AG09309 (cell line): ENCODE results near the gene CHI3L1.
A peak's percentile ranks its signal among the peaks of the same experiment; 100 is the strongest.

Experiments
- DNase-seq: peaks from one replicate; pipeline ENCODE4 v3.0.0-alpha.2; 2010; ENCODE audit warnings: low read depth
- H3K4me3 ChIP-seq: 2 replicates; pipeline ENCODE4 v1.5.1; 2011; ENCODE audit warnings: mild to moderate bottlenecking, low read depth, low read length, moderate library complexity; ENCODE audit not compliant: control insufficient read depth
- TF ChIP-seq, protein P1 (sequence below): IDR thresholded peaks from 2 replicates; pipeline ENCODE4 v1.5.1; 2011; ENCODE audit warnings: mild to moderate bottlenecking, low read depth, low read length, inconsistent platforms; ENCODE audit not compliant: insufficient read depth, control insufficient read depth; ENCODE audit errors: missing control alignments

CHI3L1 gene

DNA sequence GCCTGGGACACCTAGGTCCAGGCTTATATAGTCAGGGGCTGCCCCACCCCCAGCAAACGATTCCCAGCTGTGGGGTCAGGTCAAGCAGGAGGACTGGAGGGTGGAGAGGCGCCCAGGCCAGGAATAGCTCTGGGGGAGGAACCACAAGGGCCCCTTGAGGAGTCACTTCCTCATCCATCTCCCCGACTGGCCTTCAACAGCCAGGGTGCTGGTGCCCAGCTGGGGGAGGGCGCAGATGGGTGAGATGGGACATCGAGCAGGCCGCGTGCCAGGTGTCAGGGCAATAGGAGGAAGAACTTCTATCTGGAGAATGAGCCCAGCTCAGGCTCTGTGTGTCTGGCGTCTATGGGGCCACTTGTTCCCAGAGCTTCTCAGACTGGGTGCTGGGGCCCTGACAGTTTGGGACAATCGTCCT is 10.7 kb downstream of the CHI3L1 start:
- TF ChIP-seq, protein P1, sequence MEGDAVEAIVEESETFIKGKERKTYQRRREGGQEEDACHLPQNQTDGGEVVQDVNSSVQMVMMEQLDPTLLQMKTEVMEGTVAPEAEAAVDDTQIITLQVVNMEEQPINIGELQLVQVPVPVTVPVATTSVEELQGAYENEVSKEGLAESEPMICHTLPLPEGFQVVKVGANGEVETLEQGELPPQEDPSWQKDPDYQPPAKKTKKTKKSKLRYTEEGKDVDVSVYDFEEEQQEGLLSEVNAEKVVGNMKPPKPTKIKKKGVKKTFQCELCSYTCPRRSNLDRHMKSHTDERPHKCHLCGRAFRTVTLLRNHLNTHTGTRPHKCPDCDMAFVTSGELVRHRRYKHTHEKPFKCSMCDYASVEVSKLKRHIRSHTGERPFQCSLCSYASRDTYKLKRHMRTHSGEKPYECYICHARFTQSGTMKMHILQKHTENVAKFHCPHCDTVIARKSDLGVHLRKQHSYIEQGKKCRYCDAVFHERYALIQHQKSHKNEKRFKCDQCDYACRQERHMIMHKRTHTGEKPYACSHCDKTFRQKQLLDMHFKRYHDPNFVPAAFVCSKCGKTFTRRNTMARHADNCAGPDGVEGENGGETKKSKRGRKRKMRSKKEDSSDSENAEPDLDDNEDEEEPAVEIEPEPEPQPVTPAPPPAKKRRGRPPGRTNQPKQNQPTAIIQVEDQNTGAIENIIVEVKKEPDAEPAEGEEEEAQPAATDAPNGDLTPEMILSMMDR = no peak
- DNase-seq = no peak
- H3K4me3 ChIP-seq = no peak overlapping the region

DNA sequence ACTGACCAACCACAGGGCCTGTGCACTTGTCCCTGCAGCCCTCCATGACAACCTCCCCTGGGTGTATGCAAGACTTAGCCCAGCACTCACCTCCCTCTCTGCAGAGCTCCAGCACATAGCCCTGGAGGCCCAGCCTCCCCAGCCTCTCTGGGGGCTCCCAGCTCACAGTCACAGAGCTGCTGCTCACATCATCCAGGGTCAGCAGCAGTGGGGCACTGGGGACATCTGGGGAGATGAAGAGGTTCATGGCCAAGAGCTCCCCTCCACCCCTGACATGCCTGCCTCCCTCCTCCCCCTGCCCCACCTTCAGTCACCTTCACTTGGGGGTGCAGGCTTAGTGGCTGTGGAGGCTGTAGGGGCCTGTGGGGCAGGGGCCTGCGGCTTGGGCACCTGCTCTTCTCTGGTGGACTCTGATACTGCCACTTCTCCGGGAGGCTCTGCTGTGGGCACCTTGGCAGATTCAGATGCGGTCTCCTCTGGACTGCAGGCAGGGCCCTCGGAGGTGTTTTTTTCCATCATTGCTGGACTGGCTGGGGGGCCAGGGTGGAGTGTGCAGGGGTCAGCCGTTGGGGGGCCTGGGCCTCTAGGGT is 11.2 kb downstream of the CHI3L1 start, which contains the start of gene MYBPH:
Gene MYBPH, minus strand, starts transcription at position 590 of the 590 bp plus-strand sequence. Its CDS starts 71 bp downstream, at position 519.
- DNase-seq = no peak
- no peak within 1 kb of the TSS for H3K4me3 ChIP-seq
- TF ChIP-seq, protein P1 = no peak

DNA sequence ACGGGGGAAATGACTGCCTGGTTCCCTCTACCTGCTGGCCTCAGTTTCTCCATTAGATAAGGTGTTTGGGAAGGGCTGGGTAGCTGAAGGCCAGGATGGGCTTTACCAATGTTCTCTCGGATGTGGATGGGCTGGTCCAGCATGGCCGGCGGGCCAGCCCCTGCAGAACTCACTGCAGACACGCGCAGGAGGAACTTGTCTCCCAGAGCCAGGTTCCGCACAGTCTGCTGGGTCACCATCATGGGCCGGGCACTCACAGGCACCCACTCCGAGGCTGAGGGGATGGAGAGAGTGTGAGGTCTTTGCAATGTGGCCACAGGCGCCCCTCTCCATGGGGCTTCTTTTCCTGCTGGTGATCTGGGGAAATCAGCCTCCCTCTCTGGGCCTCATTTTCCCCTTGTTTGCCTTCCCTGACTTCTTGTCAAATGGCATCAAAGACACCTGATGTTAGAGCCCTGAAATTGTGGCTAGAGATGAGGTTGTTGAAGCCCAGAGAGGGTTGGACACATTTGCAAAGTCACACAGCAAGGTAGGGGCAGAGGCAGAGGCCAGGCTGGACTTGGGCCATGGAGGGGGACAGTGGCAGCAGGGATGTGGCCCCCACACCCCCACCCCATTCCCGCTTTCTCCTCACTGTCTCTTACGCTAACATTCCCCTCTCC is 12.0 kb downstream of the CHI3L1 start:
- H3K4me3 ChIP-seq = no peak overlapping the region
- no peak for DNase-seq
- TF ChIP-seq, protein P1 = no peak

- no peak for DNase-seq
- TF ChIP-seq, protein P1 = no peak
- no peak overlapping the region for H3K4me3 ChIP-seq
Observed at GRCh38 chr1:203173566-203173965, 12.9 kb downstream of the CHI3L1 start.

DNA sequence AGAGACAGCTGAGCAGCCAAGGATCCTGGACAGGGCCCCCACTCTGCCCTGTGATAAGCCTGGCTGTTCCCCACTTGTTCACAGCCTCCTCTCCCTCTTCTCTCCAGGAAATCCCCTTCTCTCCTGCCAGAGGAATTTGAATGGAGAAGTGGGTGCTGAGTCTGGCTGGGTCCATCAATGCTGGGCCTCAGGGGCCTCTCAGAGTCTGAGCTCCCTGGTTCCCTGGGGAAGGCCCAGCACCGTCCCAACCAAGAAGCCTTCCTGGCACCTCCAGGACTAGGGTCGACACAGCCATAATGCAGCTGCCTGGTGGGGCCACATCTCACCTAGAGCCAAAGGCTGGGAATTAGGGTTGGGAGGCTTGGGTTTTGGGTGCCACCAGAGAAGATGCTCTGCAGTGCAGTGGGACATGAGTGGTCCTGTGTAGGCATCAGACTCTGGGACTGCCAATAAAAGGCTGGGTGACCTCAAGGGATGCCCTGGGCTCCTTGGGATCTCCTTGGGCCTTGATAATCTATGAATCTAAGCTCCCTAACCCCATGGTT is 13.4 kb downstream of the CHI3L1 start:
- TF ChIP-seq, protein P1 = no peak
- H3K4me3 ChIP-seq = no peak overlapping the region
- no peak for DNase-seq

GRCh38 chr1:203172184-203173010 is 14.1 kb downstream of the CHI3L1 start:
- no peak overlapping the region for H3K4me3 ChIP-seq
- TF ChIP-seq, protein P1 = peak; percentile 98
- no peak for DNase-seq
